Measurements from ENCODE around the gene KRTAP2-4. TPM values are rescaled to one million over a fixed set of nuclear protein-coding genes. Genes with fewer than 3 reads are reported as not detected.

The KRTAP2-4 gene
- total and polyA plus RNA-seq, 2 of the 4 experiments (the other 2 are of a cell fraction), result not detected

DNA sequence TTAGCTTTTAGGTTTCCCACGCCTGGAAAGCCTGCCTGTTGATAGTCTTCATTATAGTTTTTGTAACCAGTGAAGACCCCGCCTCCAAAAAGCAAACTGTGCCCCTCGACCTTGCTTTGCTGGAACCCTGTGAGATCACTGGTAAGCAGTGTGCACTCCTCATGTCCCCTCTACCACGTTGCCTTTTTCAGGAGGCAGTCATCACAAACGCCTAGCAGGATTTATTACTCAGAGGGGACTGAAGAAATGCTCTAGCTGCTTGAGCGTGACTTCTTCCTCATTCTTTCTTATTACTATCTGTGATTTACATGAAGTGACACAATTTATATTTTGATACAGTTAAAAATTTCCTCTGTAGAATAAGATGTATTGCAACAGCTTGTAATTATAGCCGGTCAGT is 50.2 kb downstream of the KRTAP2-4 start:
- Histone ChIP-seq H3K36me3 (ENCODE audit: control insufficient read depth, insufficient read depth, low read length) (no peaks in the 10 kb centered on the region), H3K27me3 (ENCODE audit: control insufficient read depth, insufficient read depth, low read length) (no peaks in the 10 kb centered on the region; the same call in 1 of the 2 replicates), H2BK5ac (ENCODE audit: low read depth, low read length, poor library complexity, severe bottlenecking) (no peak overlapping the region), H2BK20ac (ENCODE audit: low read depth, low read length) (no peak overlapping the region), H3K18ac (ENCODE audit: low read depth, low read length) (no peak overlapping the region), H3K14ac (replicated peaks; ENCODE audit: low read depth, low read length) (no peak overlapping the region), H3K9me1 (ENCODE audit: insufficient read depth, low read length) (no peaks in the 10 kb centered on the region; the same call in 1 of the 2 replicates), H3K4me3 (ENCODE audit: insufficient read depth, low read depth, low read length) (no peak overlapping the region), H3K56ac (ENCODE audit: extremely low read depth, insufficient read depth, low read length) (no peak overlapping the region), H3K4me1 (ENCODE audit: control insufficient read depth, insufficient read depth, low read length) (peaks cover 1% of the 10 kb centered on the region; the same call in 1 of the 2 replicates), H3K4me2 (ENCODE audit: low read depth, low read length) (no peak overlapping the region), H4K8ac (ENCODE audit: low read depth in 2 of 2, low read length in 2 of 2) (no peak overlapping the region), H3K27ac (ENCODE audit: insufficient read depth, low read length) (no peak overlapping the region), H3K9ac (ENCODE audit: low read depth, low read length) (no peak overlapping the region), H3K79me1 (ENCODE audit: low read depth in 1 of 2, low read length in 2 of 2) (no peaks in the 10 kb centered on the region), H3K4ac (ENCODE audit: low read depth, low read length) (no peak overlapping the region), H3K23ac (ENCODE audit: low read depth, low read length) (no peak overlapping the region), H4K20me1 (ENCODE audit: insufficient read depth, low read length) (no peaks in the 10 kb centered on the region), H2AK5ac (ENCODE audit: low read depth, low read length) (no peak overlapping the region), H3K9me3 (ENCODE audit: control insufficient read depth, insufficient read depth, low read length) (no peaks in the 10 kb centered on the region), H2AK9ac (replicated peaks; ENCODE audit: low read depth, low read length, poor library complexity) (no peak overlapping the region), H2BK15ac (ENCODE audit: low read depth, low read length) (no peak overlapping the region), H2AFZ (replicated peaks; ENCODE audit: low read length, poor library complexity) (no peak overlapping the region), H4K5ac (ENCODE audit: low read depth, low read length) (no peak overlapping the region), H2BK120ac (ENCODE audit: low read depth, low read length) (no peak overlapping the region), H4K91ac (ENCODE audit: insufficient read depth, low read depth, low read length) (no peak overlapping the region)
- DNase-seq (no peak), ATAC-seq (ENCODE audit: low read depth) (no peak)
- 71% methylated on average over 3 of the region's 7 CpGs; no CpG with 5 or more reads in 1 of the 2 experiments for WGBS, 2 experiments (ENCODE audit: extremely low coverage in 2 of 2, insufficient read length in 1 of 2)
- no peak for TF ChIP-seq RCOR1 (IDR thresholded peaks at IDR 0.05; ENCODE audit: insufficient replicate concordance, low read length)
- TF ChIP-seq MAFK (IDR thresholded peaks at IDR 0.05; ENCODE audit: low read depth, low read length), result no peak
- no peak for TF ChIP-seq POLR2A (IDR thresholded peaks at IDR 0.05; ENCODE audit: low read depth, low read length)
- TF ChIP-seq MAZ (IDR thresholded peaks at IDR 0.05; ENCODE audit: borderline replicate concordance, low read depth, low read length), result no peak
- no peak for TF ChIP-seq RFX5 (IDR thresholded peaks at IDR 0.05; ENCODE audit: low read depth, low read length)
- no peak for TF ChIP-seq SMC3 (IDR thresholded peaks at IDR 0.05; ENCODE audit: low read depth, low read length)
- TF ChIP-seq NFE2L2 (IDR thresholded peaks at IDR 0.05; ENCODE audit: low read depth, low read length), result no peak
- TF ChIP-seq, protein P1, sequence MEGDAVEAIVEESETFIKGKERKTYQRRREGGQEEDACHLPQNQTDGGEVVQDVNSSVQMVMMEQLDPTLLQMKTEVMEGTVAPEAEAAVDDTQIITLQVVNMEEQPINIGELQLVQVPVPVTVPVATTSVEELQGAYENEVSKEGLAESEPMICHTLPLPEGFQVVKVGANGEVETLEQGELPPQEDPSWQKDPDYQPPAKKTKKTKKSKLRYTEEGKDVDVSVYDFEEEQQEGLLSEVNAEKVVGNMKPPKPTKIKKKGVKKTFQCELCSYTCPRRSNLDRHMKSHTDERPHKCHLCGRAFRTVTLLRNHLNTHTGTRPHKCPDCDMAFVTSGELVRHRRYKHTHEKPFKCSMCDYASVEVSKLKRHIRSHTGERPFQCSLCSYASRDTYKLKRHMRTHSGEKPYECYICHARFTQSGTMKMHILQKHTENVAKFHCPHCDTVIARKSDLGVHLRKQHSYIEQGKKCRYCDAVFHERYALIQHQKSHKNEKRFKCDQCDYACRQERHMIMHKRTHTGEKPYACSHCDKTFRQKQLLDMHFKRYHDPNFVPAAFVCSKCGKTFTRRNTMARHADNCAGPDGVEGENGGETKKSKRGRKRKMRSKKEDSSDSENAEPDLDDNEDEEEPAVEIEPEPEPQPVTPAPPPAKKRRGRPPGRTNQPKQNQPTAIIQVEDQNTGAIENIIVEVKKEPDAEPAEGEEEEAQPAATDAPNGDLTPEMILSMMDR (conservative IDR thresholded peaks at IDR 0.05; ENCODE audit: low read depth, low read length), result no peak
- no peak for TF ChIP-seq BHLHE40 (IDR thresholded peaks at IDR 0.05; ENCODE audit: low read depth, low read length)
- no peak for TF ChIP-seq CEBPB (IDR thresholded peaks at IDR 0.05; ENCODE audit: low read depth, low read length)
- TF ChIP-seq, protein P2, sequence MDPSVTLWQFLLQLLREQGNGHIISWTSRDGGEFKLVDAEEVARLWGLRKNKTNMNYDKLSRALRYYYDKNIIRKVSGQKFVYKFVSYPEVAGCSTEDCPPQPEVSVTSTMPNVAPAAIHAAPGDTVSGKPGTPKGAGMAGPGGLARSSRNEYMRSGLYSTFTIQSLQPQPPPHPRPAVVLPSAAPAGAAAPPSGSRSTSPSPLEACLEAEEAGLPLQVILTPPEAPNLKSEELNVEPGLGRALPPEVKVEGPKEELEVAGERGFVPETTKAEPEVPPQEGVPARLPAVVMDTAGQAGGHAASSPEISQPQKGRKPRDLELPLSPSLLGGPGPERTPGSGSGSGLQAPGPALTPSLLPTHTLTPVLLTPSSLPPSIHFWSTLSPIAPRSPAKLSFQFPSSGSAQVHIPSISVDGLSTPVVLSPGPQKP (IDR thresholded peaks at IDR 0.05; ENCODE audit: borderline replicate concordance, low read depth, low read length), result no peak
- no peak for TF ChIP-seq RAD21 (IDR thresholded peaks at IDR 0.05; ENCODE audit: low read length)
- TF ChIP-seq, protein P3, sequence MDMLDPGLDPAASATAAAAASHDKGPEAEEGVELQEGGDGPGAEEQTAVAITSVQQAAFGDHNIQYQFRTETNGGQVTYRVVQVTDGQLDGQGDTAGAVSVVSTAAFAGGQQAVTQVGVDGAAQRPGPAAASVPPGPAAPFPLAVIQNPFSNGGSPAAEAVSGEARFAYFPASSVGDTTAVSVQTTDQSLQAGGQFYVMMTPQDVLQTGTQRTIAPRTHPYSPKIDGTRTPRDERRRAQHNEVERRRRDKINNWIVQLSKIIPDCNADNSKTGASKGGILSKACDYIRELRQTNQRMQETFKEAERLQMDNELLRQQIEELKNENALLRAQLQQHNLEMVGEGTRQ (IDR thresholded peaks at IDR 0.05; ENCODE audit: low read depth, low read length), result no peak
- no peak for TF ChIP-seq MXI1 (IDR thresholded peaks at IDR 0.05; ENCODE audit: borderline replicate concordance, low read depth, low read length)
- TF ChIP-seq FOS (IDR thresholded peaks at IDR 0.05; ENCODE audit: low read depth, low read length), result no peak
- TF ChIP-seq CHD1 (IDR thresholded peaks at IDR 0.05; ENCODE audit: low read depth, low read length), result no peak
- BruUV-seq (replicated peaks), result no TSS peak
- intact Hi-C loops (cut with micrococcal nuclease) (no loop called here), dilution Hi-C loops (cut with HindIII; ENCODE audit: low sequenced_read_pairs, unreplicated experiment) (no loop called here), in situ Hi-C loops (cut with MboI; ENCODE audit: low sequenced_read_pairs) (no loop called here)
- ChIA-PET POLR2A (ENCODE audit: unreplicated experiment) (interaction anchor here (0.6 kb wide), 1 partner anchor 35 kb away, joined by 4 read pairs; no protein-coding TSS in a partner anchor), CTCF (no interaction called here)

Data from IMR-90 (cell line).